Activated T-cell treated with anti-CD3 and anti-CD28 coated beads, Interleukin-2, amount 50 U/mL, for 24 hours (primary cell): Measurements from ENCODE around the gene AMZ1.
A peak's percentile ranks its signal among the peaks of the same experiment; 100 is the strongest.
"Not testable (repeated sequence)": the region's sequence is repeated elsewhere in the genome, so short reads cannot be mapped to it uniquely, and the experiment has no call there.

ENCODE experiments used
- DNase-seq: peaks from one replicate; pipeline ENCODE4 v3.0.0-alpha.2; 2020
- H3K27ac Mint-ChIP-seq: 2 replicates; pipeline ENCODE4 v1.8.0; 2020; ENCODE audit warnings: mild to moderate bottlenecking, mixed read lengths
- H3K27me3 Mint-ChIP-seq: 2 replicates; pipeline ENCODE4 v1.8.0; 2020; ENCODE audit warnings: mixed read lengths
- H3K36me3 Mint-ChIP-seq: 2 replicates; pipeline ENCODE4 v1.8.0; 2020; ENCODE audit warnings: low read depth, mixed read lengths
- H3K4me1 Mint-ChIP-seq: 2 replicates; pipeline ENCODE4 v1.8.0; 2020; ENCODE audit warnings: low read depth, mixed read lengths
- H3K4me3 Mint-ChIP-seq: 2 replicates; pipeline ENCODE4 v1.8.0; 2020; ENCODE audit warnings: mild to moderate bottlenecking, moderate library complexity, mixed read lengths
- H3K9me3 Mint-ChIP-seq: 2 replicates; pipeline ENCODE4 v1.8.0; 2020; ENCODE audit warnings: mixed read lengths

AMZ1 gene

GRCh38 chr7:2714636-2715035 lies 26.6 kb downstream of the AMZ1 start:
- Mint-ChIP-seq H3K36me3 (no peaks in the 10 kb centered on the region), H3K27ac (no peak overlapping the region), H3K4me1 (peaks cover 73% of the 10 kb centered on the region), H3K27me3 (peaks cover 26% of the 10 kb centered on the region), H3K4me3 (no peak overlapping the region), H3K9me3 (no peaks in the 10 kb centered on the region)
- no peak for DNase-seq

- peak overlapping the region; percentile 46 for H3K4me3 Mint-ChIP-seq
- DNase-seq, result peak; percentile 57
- H3K27ac Mint-ChIP-seq, result peak overlapping the region; percentile 76
- peaks cover 26% of the 10 kb centered on the region for H3K27me3 Mint-ChIP-seq
- H3K9me3 Mint-ChIP-seq, result no peaks in the 10 kb centered on the region
- no peaks in the 10 kb centered on the region for H3K36me3 Mint-ChIP-seq
- H3K4me1 Mint-ChIP-seq, result peaks cover 70% of the 10 kb centered on the region
These were observed 27.6 kb downstream of the AMZ1 start for GRCh38 chr7:2715341-2716231.

GRCh38 chr7:2716488-2716887 lies 28.5 kb downstream of the AMZ1 start:
- Mint-ChIP-seq H3K9me3 (no peaks in the 10 kb centered on the region), H3K4me1 (peaks cover 70% of the 10 kb centered on the region), H3K27me3 (peaks cover 26% of the 10 kb centered on the region), H3K27ac (no peak overlapping the region), H3K4me3 (no peak overlapping the region), H3K36me3 (no peaks in the 10 kb centered on the region)
- no peak for DNase-seq

- no peak overlapping the region for H3K27ac Mint-ChIP-seq
- H3K4me1 Mint-ChIP-seq, result peaks cover 70% of the 10 kb centered on the region
- no peak overlapping the region for H3K4me3 Mint-ChIP-seq
- no peaks in the 10 kb centered on the region for H3K36me3 Mint-ChIP-seq
- no peak for DNase-seq
- peaks cover 26% of the 10 kb centered on the region for H3K27me3 Mint-ChIP-seq
- H3K9me3 Mint-ChIP-seq, result no peaks in the 10 kb centered on the region
These were observed 28.9 kb downstream of the AMZ1 start for GRCh38 chr7:2716906-2717292.

GRCh38 chr7:2717293-2718261 lies 29.6 kb downstream of the AMZ1 start:
- peak overlapping the region; percentile 33 for H3K27ac Mint-ChIP-seq
- no peak overlapping the region for H3K4me3 Mint-ChIP-seq
- no peaks in the 10 kb centered on the region for H3K36me3 Mint-ChIP-seq
- DNase-seq, result no peak
- H3K27me3 Mint-ChIP-seq, result peaks cover 26% of the 10 kb centered on the region
- H3K4me1 Mint-ChIP-seq, result peaks cover 70% of the 10 kb centered on the region
- H3K9me3 Mint-ChIP-seq, result no peaks in the 10 kb centered on the region

- Mint-ChIP-seq H3K27me3 (peaks cover 25% of the 10 kb centered on the region), H3K4me3 (no peak overlapping the region), H3K4me1 (peaks cover 69% of the 10 kb centered on the region)
These were observed 30.4 kb downstream of the AMZ1 start for GRCh38 chr7:2718296-2718965.

GRCh38 chr7:2719007-2719406 lies 31.0 kb downstream of the AMZ1 start:
- Mint-ChIP-seq H3K27me3 (peaks cover 19% of the 10 kb centered on the region), H3K4me1 (peaks cover 67% of the 10 kb centered on the region), H3K27ac (no peak overlapping the region), H3K9me3 (no peaks in the 10 kb centered on the region), H3K36me3 (peaks cover 4% of the 10 kb centered on the region), H3K4me3 (no peak overlapping the region)
- peak; percentile 83 for DNase-seq

More at GRCh38 chr7:2718296-2718965, 30.4 kb downstream of the AMZ1 start:
- no peak overlapping the region for H3K27ac Mint-ChIP-seq
- no peaks in the 10 kb centered on the region for H3K9me3 Mint-ChIP-seq
- H3K36me3 Mint-ChIP-seq, result peaks cover 4% of the 10 kb centered on the region
- DNase-seq, result no peak

GRCh38 chr7:2720024-2720423 lies 32.0 kb downstream of the AMZ1 start:
- Mint-ChIP-seq H3K4me1 (peaks cover 61% of the 10 kb centered on the region), H3K27me3 (peaks cover 9% of the 10 kb centered on the region), H3K4me3 (no peak overlapping the region), H3K27ac (peak overlapping the region; percentile 55), H3K36me3 (peaks cover 4% of the 10 kb centered on the region), H3K9me3 (no peaks in the 10 kb centered on the region)
- peak; percentile 58 for DNase-seq

GRCh38 chr7:2721842-2722241 lies 33.8 kb downstream of the AMZ1 start:
- Mint-ChIP-seq H3K4me3 (no peak overlapping the region), H3K4me1 (peaks cover 43% of the 10 kb centered on the region)

GRCh38 chr7:2722591-2722990 lies 34.6 kb downstream of the AMZ1 start:
- H3K27ac Mint-ChIP-seq, result no peak overlapping the region
- H3K27me3 Mint-ChIP-seq, result no peaks in the 10 kb centered on the region
- H3K9me3 Mint-ChIP-seq, result no peaks in the 10 kb centered on the region
- H3K4me3 Mint-ChIP-seq, result no peak overlapping the region
- H3K4me1 Mint-ChIP-seq, result peaks cover 36% of the 10 kb centered on the region
- DNase-seq, result peak; percentile 11
- peaks cover 11% of the 10 kb centered on the region for H3K36me3 Mint-ChIP-seq

More at GRCh38 chr7:2721842-2722241, 33.8 kb downstream of the AMZ1 start:
- H3K27ac Mint-ChIP-seq, result no peak overlapping the region
- H3K27me3 Mint-ChIP-seq, result no peaks in the 10 kb centered on the region
- DNase-seq, result no peak
- no peaks in the 10 kb centered on the region for H3K9me3 Mint-ChIP-seq
- peaks cover 10% of the 10 kb centered on the region for H3K36me3 Mint-ChIP-seq

- DNase-seq, result peak; percentile 28
- H3K4me3 Mint-ChIP-seq, result no peak overlapping the region
- H3K36me3 Mint-ChIP-seq, result peaks cover 14% of the 10 kb centered on the region
- no peaks in the 10 kb centered on the region for H3K27me3 Mint-ChIP-seq
- H3K27ac Mint-ChIP-seq, result no peak overlapping the region
- H3K9me3 Mint-ChIP-seq, result no peaks in the 10 kb centered on the region
- peaks cover 29% of the 10 kb centered on the region for H3K4me1 Mint-ChIP-seq
These were observed 35.3 kb downstream of the AMZ1 start for GRCh38 chr7:2723138-2723850.

- Mint-ChIP-seq H3K4me1 (peaks cover 21% of the 10 kb centered on the region), H3K36me3 (peaks cover 18% of the 10 kb centered on the region)
- not testable (repeated sequence) for H3K4me3 Mint-ChIP-seq, H3K27ac Mint-ChIP-seq, DNase-seq, H3K9me3 Mint-ChIP-seq, H3K27me3 Mint-ChIP-seq
These were observed 36.0 kb downstream of the AMZ1 start for GRCh38 chr7:2724036-2724435.

- Mint-ChIP-seq H3K4me3 (no peak overlapping the region), H3K27ac (no peak overlapping the region), H3K4me1 (peaks cover 16% of the 10 kb centered on the region), H3K9me3 (no peaks in the 10 kb centered on the region), H3K27me3 (no peaks in the 10 kb centered on the region), H3K36me3 (peaks cover 22% of the 10 kb centered on the region)
- peak; percentile 25 for DNase-seq
These were observed 36.6 kb downstream of the AMZ1 start for GRCh38 chr7:2724453-2725177.
